B cell (primary cell): Measurements from ENCODE around the gene SFXN5. TPM values are rescaled to one million over a fixed set of nuclear protein-coding genes. Genes with fewer than 3 reads are reported as not detected.

Experiments
- ATAC-seq: fragments of 200-7000 bp; cut with Tn5 transposase; one replicate; pipeline ENCODE4 v1.10.0; 2021; ENCODE audit warnings: low read depth, mild to moderate bottlenecking, moderate number of reproducible peaks, moderate library complexity
- CTCF ChIA-PET: fragments of 350-600 bp; sonication (Branson Sonifier 250); formaldehyde crosslinking; loops from one replicate; lab custom pipeline; 2021; ENCODE audit warnings: antibody characterized with exemption, inconsistent platforms; lab: Charles Lee
- POLR2A ChIA-PET: fragments of 350-600 bp; sonication (Branson Sonifier 250); formaldehyde crosslinking; loops from one replicate; lab custom pipeline; 2021; ENCODE audit warnings: antibody characterized with exemption; lab: Charles Lee
- DNase-seq: peaks from one replicate; pipeline ENCODE4 v3.0.0; 2013
- H2AFZ ChIP-seq: 2 replicates; pipeline ENCODE4 v1.6.1; 2012; ENCODE audit warnings: mild to moderate bottlenecking, low read depth, low read length; ENCODE audit not compliant: insufficient read depth, poor library complexity, severe bottlenecking
- H3K27ac ChIP-seq, 2 donors: 1 replicate in 1 of 2; 2 replicates in 1 of 2; pipeline ENCODE4 v1.5.1; 2012 to 2013; ENCODE audit warnings: low read length in 2 of 2, mild to moderate bottlenecking in 2 of 2, moderate library complexity in 1 of 2
- H3K27me3 ChIP-seq, 4 experiments: fragments of 200-600 bp in 1 of 4; sonication (generic) in 1 of 4; replicated peaks in 1 of 4; 1 replicate in 2 of 4; 2 replicates in 2 of 4; pipeline versions ENCODE4 v1.6.1 to v1.7.0; 2013 to 2016; ENCODE audit warnings: low read length in 3 of 4, mild to moderate bottlenecking in 2 of 4, mixed read lengths in 1 of 4, moderate library complexity in 1 of 4; ENCODE audit not compliant: insufficient read depth in 4 of 4, control insufficient read depth in 3 of 4; ENCODE audit errors: control extremely low read depth in 1 of 4
- H3K36me3 ChIP-seq, 2 experiments: replicated peaks in 1 of 2; 1 replicate in 1 of 2; 2 replicates in 1 of 2; pipeline versions ENCODE4 v1.6.1 to v1.7.1; 2013; ENCODE audit warnings: low read length in 1 of 2; ENCODE audit not compliant: insufficient read depth in 2 of 2, control insufficient read depth in 1 of 2; ENCODE audit errors: control extremely low read depth in 1 of 2, extremely low read depth in 1 of 2
- H3K4me1 ChIP-seq, 2 donors: fragments of 200-600 bp in 1 of 2; sonication (generic) in 1 of 2; 1 replicate in 1 of 2; 2 replicates in 1 of 2; pipeline versions ENCODE4 v1.5.1 to v1.6.1; 2013 to 2017; ENCODE audit warnings: low read length in 2 of 2; ENCODE audit not compliant: control insufficient read depth in 2 of 2, insufficient read depth in 2 of 2
- H3K4me2 ChIP-seq: replicated peaks from 2 replicates; pipeline ENCODE3; 2012; ENCODE audit warnings: mild to moderate bottlenecking, low read depth, low read length; ENCODE audit not compliant: poor library complexity, severe bottlenecking
- H3K4me3 ChIP-seq, 5 experiments: fragments of 200-600 bp in 1 of 5; sonication (generic) in 1 of 5; 1 replicate in 3 of 5; 2 replicates in 2 of 5; pipeline versions ENCODE4 v1.5.1 to v1.7.0; 2011 to 2016; ENCODE audit warnings: low read length in 4 of 5, mild to moderate bottlenecking in 4 of 5, low read depth in 2 of 5, control low read depth in 1 of 5, moderate library complexity in 1 of 5; ENCODE audit not compliant: insufficient read depth in 1 of 5; ENCODE audit errors: control extremely low read depth in 1 of 5, extremely low read depth in 1 of 5
- H3K79me2 ChIP-seq: fragments of 200-600 bp; sonication (generic); one replicate; pipeline ENCODE4 v1.6.0; 2016; ENCODE audit warnings: low read length; ENCODE audit not compliant: control insufficient read depth, insufficient read depth
- H3K9ac ChIP-seq: fragments of 200-600 bp; sonication (generic); 2 replicates; pipeline ENCODE4 v1.6.1; 2017; ENCODE audit warnings: mild to moderate bottlenecking, low read length, moderate library complexity
- H3K9me3 ChIP-seq, 3 donors: one replicate each; pipeline versions ENCODE4 v1.6.1 to v1.7.1; 2013; ENCODE audit warnings: low read length in 2 of 3; ENCODE audit not compliant: control insufficient read depth in 2 of 3, insufficient read depth in 1 of 3; ENCODE audit errors: control extremely low read depth in 1 of 3
- H4K20me1 ChIP-seq: 2 replicates; pipeline ENCODE4 v1.6.0; 2012; ENCODE audit warnings: mild to moderate bottlenecking, low read length; ENCODE audit not compliant: insufficient read depth, control insufficient read depth, poor library complexity, severe bottlenecking
- H3K27ac Mint-ChIP-seq: one replicate; pipeline ENCODE4 v1.8.0; 2021; ENCODE audit warnings: mixed read lengths
- H3K27me3 Mint-ChIP-seq: one replicate; pipeline ENCODE4 v1.8.0; 2021; ENCODE audit warnings: mixed read lengths
- H3K4me1 Mint-ChIP-seq: one replicate; pipeline ENCODE4 v1.8.0; 2021; ENCODE audit warnings: mixed read lengths
- H3K4me3 Mint-ChIP-seq: one replicate; pipeline ENCODE4 v1.8.0; 2021; ENCODE audit warnings: mixed read lengths
- H3K9me3 Mint-ChIP-seq: one replicate; pipeline ENCODE4 v1.8.0; 2022; ENCODE audit warnings: mixed read lengths; ENCODE audit not compliant: insufficient read depth
- EZH2 ChIP-seq: IDR thresholded peaks from 2 replicates; pipeline ENCODE4 v1.6.1; 2012; ENCODE audit warnings: borderline replicate concordance, low read depth, mild to moderate bottlenecking, moderate library complexity, low read length; ENCODE audit not compliant: insufficient read depth, poor library complexity, severe bottlenecking
- WGBS: methylation state at CpG from one replicate; pipeline ENCODE4 v1.1.5; 2013; ENCODE audit warnings: missing lambda C conversion rate; ENCODE audit not compliant: insufficient coverage; 5-methylcytosine and 5-hydroxymethylcytosine counted together
- intact Hi-C: fragments of 100-400 bp; cut with micrococcal nuclease; formaldehyde crosslinking; loops from one replicate; pipeline ENCODE4 v1.10.0; 2022
- polyA plus RNA-seq: library from polyadenylated mRNA; depleted of rRNA; stranded (reverse); fragments of >200 nt; gene quantifications from 2 replicates; pipeline ENCODE4 v1.2.3, GENCODE V29; 2012
- total RNA-seq, 2 donors: library from RNA; stranded (reverse); fragments of 120-200 nt in 1 of 2; gene quantifications; 1 replicate in 1 of 2; 2 replicates in 1 of 2; pipeline versions ENCODE4 v1.2.3 to v1.2.4, GENCODE V29; 2013 to 2022
- TF ChIP-seq, protein P1 (sequence below): fragments of 200-600 bp; IDR thresholded peaks from one replicate; pipeline ENCODE4 v1.8.0; 2022; ENCODE audit warnings: antibody characterized with exemption, mild to moderate bottlenecking

Gene SFXN5
- total and polyA plus RNA-seq, 2 donors (not counting 1 experiment from before 2014, with no cell fraction given) = 8.0 to 16.9 TPM

GRCh38 chr2:72971036-72971435, 100.5 kb downstream of the SFXN5 start:
- H3K4me3 Mint-ChIP-seq = no peak overlapping the region
- intact Hi-C loops = no loop called here
- H3K9ac ChIP-seq = no peak overlapping the region
- no peak for ATAC-seq
- no peaks in the 10 kb centered on the region for H3K27me3 ChIP-seq
- no peaks in the 10 kb centered on the region for H4K20me1 ChIP-seq
- TF ChIP-seq, protein P1, sequence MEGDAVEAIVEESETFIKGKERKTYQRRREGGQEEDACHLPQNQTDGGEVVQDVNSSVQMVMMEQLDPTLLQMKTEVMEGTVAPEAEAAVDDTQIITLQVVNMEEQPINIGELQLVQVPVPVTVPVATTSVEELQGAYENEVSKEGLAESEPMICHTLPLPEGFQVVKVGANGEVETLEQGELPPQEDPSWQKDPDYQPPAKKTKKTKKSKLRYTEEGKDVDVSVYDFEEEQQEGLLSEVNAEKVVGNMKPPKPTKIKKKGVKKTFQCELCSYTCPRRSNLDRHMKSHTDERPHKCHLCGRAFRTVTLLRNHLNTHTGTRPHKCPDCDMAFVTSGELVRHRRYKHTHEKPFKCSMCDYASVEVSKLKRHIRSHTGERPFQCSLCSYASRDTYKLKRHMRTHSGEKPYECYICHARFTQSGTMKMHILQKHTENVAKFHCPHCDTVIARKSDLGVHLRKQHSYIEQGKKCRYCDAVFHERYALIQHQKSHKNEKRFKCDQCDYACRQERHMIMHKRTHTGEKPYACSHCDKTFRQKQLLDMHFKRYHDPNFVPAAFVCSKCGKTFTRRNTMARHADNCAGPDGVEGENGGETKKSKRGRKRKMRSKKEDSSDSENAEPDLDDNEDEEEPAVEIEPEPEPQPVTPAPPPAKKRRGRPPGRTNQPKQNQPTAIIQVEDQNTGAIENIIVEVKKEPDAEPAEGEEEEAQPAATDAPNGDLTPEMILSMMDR = no peak
- no peak for TF ChIP-seq EZH2
- no peak overlapping the region for H2AFZ ChIP-seq
- DNase-seq = no peak
- WGBS = 96% methylated on average over 5 of the region's 7 CpGs
- POLR2A ChIA-PET = no interaction called here
- H3K79me2 ChIP-seq = no peaks in the 10 kb centered on the region
- H3K27me3 Mint-ChIP-seq = no peaks in the 10 kb centered on the region
- H3K27ac ChIP-seq = no peak overlapping the region
- H3K4me3 ChIP-seq = no peak overlapping the region
- H3K4me1 ChIP-seq = no peaks in the 10 kb centered on the region
- H3K36me3 ChIP-seq = no peaks in the 10 kb centered on the region
- H3K4me1 Mint-ChIP-seq = no peaks in the 10 kb centered on the region
- H3K4me2 ChIP-seq = no peak overlapping the region
- H3K9me3 Mint-ChIP-seq = no peaks in the 10 kb centered on the region
- CTCF ChIA-PET = interaction anchor here (0.6 to 0.8 kb wide), 2 partner anchors 10 to 180 kb away, joined by 3 to 4 read pairs; no protein-coding TSS in a partner anchor
- no peak overlapping the region for H3K27ac Mint-ChIP-seq
- H3K9me3 ChIP-seq = no peaks in the 10 kb centered on the region

- Histone ChIP-seq H3K4me3 (no peak overlapping the region), H3K9ac (no peak overlapping the region), H2AFZ (no peak overlapping the region), H3K79me2 (no peaks in the 10 kb centered on the region), H3K36me3 (no peaks in the 10 kb centered on the region), H3K9me3 (no peaks in the 10 kb centered on the region), H3K4me2 (no peak overlapping the region), H3K4me1 (no peaks in the 10 kb centered on the region), H3K27me3 (no peaks in the 10 kb centered on the region), H4K20me1 (no peaks in the 10 kb centered on the region), H3K27ac (no peak overlapping the region)
- intact Hi-C loops = no loop called here
- no peaks in the 10 kb centered on the region for H3K9me3 Mint-ChIP-seq
- DNase-seq (no peak), ATAC-seq (no peak)
- ChIA-PET CTCF (interaction anchor here (1.6 kb wide), 1 partner anchor 11 kb away, joined by 3 read pairs; no protein-coding TSS in a partner anchor), POLR2A (no interaction called here)
- no peak for TF ChIP-seq EZH2
- TF ChIP-seq, protein P1 = no peak
- WGBS = 26% methylated on average over 4 of the region's 4 CpGs
- H3K4me3 Mint-ChIP-seq = no peak overlapping the region
- H3K27ac Mint-ChIP-seq = no peak overlapping the region
- H3K27me3 Mint-ChIP-seq = no peaks in the 10 kb centered on the region
- H3K4me1 Mint-ChIP-seq = no peaks in the 10 kb centered on the region
Measured at GRCh38 chr2:72969706-72970105, 101.8 kb downstream of the SFXN5 start.
